Ishikawa (cell line): ENCODE data around the gene MARVELD1.
A peak's percentile ranks its signal among the peaks of the same experiment; 100 is the strongest.

Experiments
- CEBPB ChIP-seq: IDR thresholded peaks from 2 replicates; pipeline ENCODE4 v1.6.1; 2012
- CREB1 ChIP-seq: IDR thresholded peaks from 2 replicates; pipeline ENCODE4 v1.6.1; 2012; ENCODE audit warnings: low read depth
- EGR1 ChIP-seq: IDR thresholded peaks from 2 replicates; pipeline ENCODE4 v1.6.1; 2012
- EP300 ChIP-seq: IDR thresholded peaks from 2 replicates; pipeline ENCODE4 v1.6.1; 2012; ENCODE audit warnings: borderline replicate concordance
- FOXM1 ChIP-seq: IDR thresholded peaks from 2 replicates; pipeline ENCODE4 v1.6.1; 2012; ENCODE audit warnings: low read depth, borderline replicate concordance
- NFIC ChIP-seq: IDR thresholded peaks from 2 replicates; pipeline ENCODE4 v1.6.1; 2012
- RAD21 ChIP-seq: IDR thresholded peaks from 2 replicates; pipeline ENCODE4 v1.6.1; 2012; ENCODE audit warnings: low read depth
- REST ChIP-seq: IDR thresholded peaks from 2 replicates; pipeline ENCODE4 v1.6.1; 2012; ENCODE audit warnings: low read depth, mild to moderate bottlenecking
- TAF1 ChIP-seq: IDR thresholded peaks from 2 replicates; pipeline ENCODE4 v1.6.1; 2012; ENCODE audit warnings: low read depth, mild to moderate bottlenecking
- TCF12 ChIP-seq: IDR thresholded peaks from 2 replicates; pipeline ENCODE4 v1.6.1; 2012; ENCODE audit warnings: low read depth
- TEAD4 ChIP-seq: IDR thresholded peaks from 2 replicates; pipeline ENCODE4 v1.6.1; 2012
- USF1 ChIP-seq: IDR thresholded peaks from 2 replicates; pipeline ENCODE4 v1.6.1; 2012
- YY1 ChIP-seq: IDR thresholded peaks from 2 replicates; pipeline ENCODE4 v1.6.1; 2012; ENCODE audit warnings: low read depth
- ZBTB7A ChIP-seq: IDR thresholded peaks from 2 replicates; pipeline ENCODE4 v1.6.1; 2012; ENCODE audit warnings: low read depth
- TF ChIP-seq, protein P1 (sequence below): IDR thresholded peaks from 2 replicates; pipeline ENCODE4 v1.6.1; 2012

Gene MARVELD1

DNA sequence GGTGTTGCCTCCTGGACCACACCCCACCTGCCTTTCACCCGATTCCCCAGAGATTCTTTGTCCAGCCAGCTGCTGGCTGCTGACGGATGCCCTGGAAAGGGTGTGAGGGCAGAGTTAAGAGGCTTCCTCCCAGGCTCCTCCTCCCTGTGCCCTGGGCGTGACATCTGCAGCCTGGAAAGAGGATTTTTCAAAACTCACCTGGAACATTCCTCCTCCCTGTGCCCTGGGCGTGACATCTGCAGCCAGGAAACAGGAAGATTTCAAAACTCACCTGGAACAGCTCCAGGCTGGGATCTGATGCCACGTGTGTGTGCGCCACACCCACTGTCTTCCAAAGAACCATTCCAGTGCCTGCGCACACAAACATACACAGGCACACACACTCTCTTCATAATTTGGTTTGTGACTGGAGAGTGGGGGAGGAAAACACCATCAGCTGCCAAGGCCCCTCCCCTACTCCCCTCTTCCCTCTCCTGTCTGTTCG, 5.2 kb downstream of the MARVELD1 start:
- TF ChIP-seq FOXM1 (no peak), CREB1 (no peak), TEAD4 (peak; percentile 74), USF1 (peak; percentile 80), YY1 (0 out of 2 replicates have a peak, but pooled peaks have one; percentile 33), RAD21 (no peak), REST (no peak), CEBPB (peak; percentile 95), TAF1 (no peak), EGR1 (no peak), NFIC (peak; percentile 82), TCF12 (peak; percentile 62; the same call in 1 of the 2 replicates), EP300 (no peak; the same call in 1 of the 2 replicates)
- TF ChIP-seq, protein P1, sequence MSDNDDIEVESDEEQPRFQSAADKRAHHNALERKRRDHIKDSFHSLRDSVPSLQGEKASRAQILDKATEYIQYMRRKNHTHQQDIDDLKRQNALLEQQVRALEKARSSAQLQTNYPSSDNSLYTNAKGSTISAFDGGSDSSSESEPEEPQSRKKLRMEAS = peak; percentile 92

DNA sequence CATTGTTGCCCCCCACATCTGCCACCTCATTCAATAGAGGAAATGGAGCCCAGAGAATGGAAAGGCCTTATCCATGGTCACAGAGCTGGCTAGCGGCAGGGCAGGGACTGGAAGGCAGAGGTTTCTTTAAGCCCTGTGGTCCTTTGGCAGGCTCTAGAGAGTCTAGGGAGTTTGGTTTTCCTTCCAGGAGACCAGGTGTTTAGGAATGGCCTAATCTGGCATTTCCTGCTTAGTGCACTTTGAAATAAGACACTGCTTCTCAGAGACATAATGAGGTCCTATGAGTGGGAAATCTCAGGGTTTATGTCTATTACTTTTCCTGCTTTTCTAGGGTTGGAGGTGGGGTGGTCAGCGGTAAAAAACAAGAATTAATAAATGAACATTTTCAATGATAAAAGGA, 6.1 kb downstream of the MARVELD1 start:
- TF ChIP-seq TCF12 (no peak), USF1 (no peak), EP300 (no peak), TEAD4 (no peak), NFIC (no peak), YY1 (no peak), FOXM1 (no peak), REST (no peak), CEBPB (no peak), CREB1 (no peak), RAD21 (no peak)
- TF ChIP-seq, protein P1 = no peak

GRCh38 chr10:97721871-97722780, 8.6 kb downstream of the MARVELD1 start:
- TF ChIP-seq TAF1 = no peak
- TF ChIP-seq REST = no peak

GRCh38 chr10:97723001-97723400, 9.5 kb downstream of the MARVELD1 start:
- TF ChIP-seq ZBTB7A (no peak), TAF1 (no peak), EGR1 (no peak), YY1 (no peak), FOXM1 (no peak), TEAD4 (no peak), EP300 (no peak), CREB1 (no peak), NFIC (no peak), USF1 (no peak), CEBPB (no peak), TCF12 (no peak)
- TF ChIP-seq, protein P1 = no peak
